Breast epithelium (tissue), 4 donors: ENCODE data around the gene LPP. TPM values are rescaled to one million over a fixed set of nuclear protein-coding genes. Genes with fewer than 3 reads are reported as not detected.

ENCODE experiments used
- DNase-seq, 2 donors: peaks; one replicate each; pipeline ENCODE4 v3.0.0-alpha.2; 2019; ENCODE audit warnings: low spot score in 2 of 2
- H3K27ac ChIP-seq, 2 donors: fragments of 200-600 bp; sonication (generic) in 1 of 2; one replicate each; pipeline ENCODE4 v1.5.1; 2016 to 2019; ENCODE audit warnings: mild to moderate bottlenecking in 1 of 2
- H3K27me3 ChIP-seq, 2 donors: fragments of 200-600 bp; sonication (generic) in 1 of 2; one replicate each; pipeline versions ENCODE4 v1.5.1 to v1.6.0; 2017 to 2019; ENCODE audit warnings: control low read depth in 1 of 2, mild to moderate bottlenecking in 1 of 2
- H3K36me3 ChIP-seq: fragments of 200-600 bp; one replicate; pipeline ENCODE4 v1.5.1; 2019
- H3K4me1 ChIP-seq, 2 donors: fragments of 200-600 bp; sonication (generic); one replicate each; pipeline ENCODE4 v1.5.1; 2016 to 2019; ENCODE audit warnings: control low read depth in 1 of 2
- H3K4me3 ChIP-seq, 3 donors: fragments of 200-600 bp; sonication (generic); 1 replicate in 2 of 3; 2 replicates in 1 of 3; pipeline ENCODE4 v1.5.1; 2016 to 2019; ENCODE audit warnings: mild to moderate bottlenecking in 3 of 3, moderate library complexity in 2 of 3
- H3K9me3 ChIP-seq, 2 donors: fragments of 200-600 bp; sonication (generic) in 1 of 2; one replicate each; pipeline ENCODE4 v1.5.1; 2016 to 2019; ENCODE audit warnings: control low read depth in 1 of 2
- CTCF ChIP-seq, 3 donors: fragments of 450-650 bp; IDR thresholded peaks; one replicate each; pipeline ENCODE4 v1.5.1; 2016 to 2017; ENCODE audit warnings: antibody characterized with exemption in 3 of 3, mild to moderate bottlenecking in 3 of 3, moderate library complexity in 3 of 3
- POLR2A ChIP-seq: fragments of 450-650 bp; IDR thresholded peaks from one replicate; pipeline ENCODE4 v1.6.1; 2016; ENCODE audit warnings: antibody characterized with exemption, mild to moderate bottlenecking, moderate library complexity
- POLR2AphosphoS5 ChIP-seq, 3 donors: sonication (generic); formaldehyde crosslinking; IDR thresholded peaks; one replicate each; pipeline ENCODE4 v1.6.1; 2017; ENCODE audit warnings: antibody characterized with exemption in 3 of 3
- intact Hi-C: fragments of 100-400 bp; cut with DNase I; formaldehyde crosslinking; loops from one replicate; pipeline ENCODE4 v1.15.1; 2023; ENCODE audit warnings: low total_unique reads
- total RNA-seq, 3 donors: library from RNA; depleted of rRNA; stranded (reverse); fragments of >200 nt; gene quantifications; one replicate each; pipeline ENCODE4 v1.1.0, GENCODE V29; 2016

The LPP gene
- total RNA-seq, 3 donors from 2014 or later: 135 to 183 (median 147) TPM

- DNase-seq: no peak
- Histone ChIP-seq H3K27ac (no peak overlapping the region), H3K4me3 (no peak overlapping the region), H3K9me3 (no peaks in the 10 kb centered on the region), H3K36me3 (no peaks in the 10 kb centered on the region), H3K4me1 (no peaks in the 10 kb centered on the region), H3K27me3 (no peaks in the 10 kb centered on the region)
- no peak for TF ChIP-seq CTCF (IDR thresholded peaks at IDR 0.05)
- TF ChIP-seq POLR2A: no peak
- TF ChIP-seq POLR2AphosphoS5 (IDR thresholded peaks at IDR 0.05): no peak
- intact Hi-C loops: no loop called here
Observed at GRCh38 chr3:188791311-188791710, 637.4 kb downstream of the LPP start.

GRCh38 chr3:188792793-188793192, 638.8 kb downstream of the LPP start:
- H3K27ac ChIP-seq: no peak overlapping the region
- TF ChIP-seq CTCF (IDR thresholded peaks at IDR 0.05) (no peak), POLR2AphosphoS5 (IDR thresholded peaks at IDR 0.05) (no peak), POLR2A (no peak)
- no peaks in the 10 kb centered on the region for H3K9me3 ChIP-seq
- H3K4me3 ChIP-seq: no peak overlapping the region
- no peak for DNase-seq
- intact Hi-C loops: no loop called here
- no peaks in the 10 kb centered on the region for H3K36me3 ChIP-seq
- no peaks in the 10 kb centered on the region for H3K4me1 ChIP-seq
- H3K27me3 ChIP-seq: no peaks in the 10 kb centered on the region

GRCh38 chr3:188796122-188796631, 642.2 kb downstream of the LPP start:
- no peak overlapping the region for H3K4me3 ChIP-seq
- DNase-seq: no peak
- TF ChIP-seq POLR2AphosphoS5 (IDR thresholded peaks at IDR 0.05) (no peak), POLR2A (no peak), CTCF (IDR thresholded peaks at IDR 0.05) (no peak)
- H3K4me1 ChIP-seq: no peaks in the 10 kb centered on the region
- H3K36me3 ChIP-seq: no peaks in the 10 kb centered on the region
- no peak overlapping the region for H3K27ac ChIP-seq
- intact Hi-C loops: no loop called here
- no peaks in the 10 kb centered on the region for H3K9me3 ChIP-seq
- no peaks in the 10 kb centered on the region for H3K27me3 ChIP-seq

- Histone ChIP-seq H3K36me3 (no peaks in the 10 kb centered on the region), H3K4me3 (no peak overlapping the region), H3K27me3 (no peaks in the 10 kb centered on the region), H3K27ac (no peak overlapping the region), H3K9me3 (no peaks in the 10 kb centered on the region), H3K4me1 (no peaks in the 10 kb centered on the region)
- DNase-seq: no peak
- TF ChIP-seq POLR2AphosphoS5 (IDR thresholded peaks at IDR 0.05): no peak
- no peak for TF ChIP-seq CTCF (IDR thresholded peaks at IDR 0.05)
- no peak for TF ChIP-seq POLR2A
- intact Hi-C loops: no loop called here
Observed at GRCh38 chr3:188797045-188797444, 643.1 kb downstream of the LPP start.

- Histone ChIP-seq H3K27me3 (no peaks in the 10 kb centered on the region), H3K4me1 (no peaks in the 10 kb centered on the region), H3K36me3 (no peaks in the 10 kb centered on the region), H3K27ac (no peak overlapping the region), H3K4me3 (no peak overlapping the region), H3K9me3 (no peaks in the 10 kb centered on the region)
- intact Hi-C loops: no loop called here
- no peak for DNase-seq
- no peak for TF ChIP-seq CTCF (IDR thresholded peaks at IDR 0.05)
- TF ChIP-seq POLR2A: no peak
- TF ChIP-seq POLR2AphosphoS5 (IDR thresholded peaks at IDR 0.05): no peak
Observed at GRCh38 chr3:188798556-188799145, 644.7 kb downstream of the LPP start.
